HUES48 (cell line): ENCODE data around the gene SLC5A11.
"Not testable (repeated sequence)": the region's sequence is repeated elsewhere in the genome, so short reads cannot be mapped to it uniquely, and the experiment has no call there.

Experiments used
- H3K27ac ChIP-seq: one replicate; pipeline ENCODE4 v1.7.0; 2013; ENCODE audit warnings: low read depth, low read length, inconsistent platforms
- H3K27me3 ChIP-seq: 2 replicates; pipeline ENCODE4 v1.6.1; 2013; ENCODE audit warnings: mild to moderate bottlenecking, low read length; ENCODE audit not compliant: control insufficient read depth, insufficient read depth
- H3K36me3 ChIP-seq: 2 replicates; pipeline ENCODE4 v1.6.1; 2013; ENCODE audit warnings: low read length; ENCODE audit not compliant: control insufficient read depth, insufficient read depth
- H3K4me1 ChIP-seq: 2 replicates; pipeline ENCODE4 v1.6.1; 2013; ENCODE audit warnings: mild to moderate bottlenecking, low read length; ENCODE audit not compliant: control insufficient read depth, insufficient read depth
- H3K4me3 ChIP-seq: 2 replicates; pipeline ENCODE4 v1.5.1; 2013; ENCODE audit warnings: mild to moderate bottlenecking, low read depth, low read length
- H3K9ac ChIP-seq: 2 replicates; pipeline ENCODE4 v1.6.1; 2013; ENCODE audit warnings: mild to moderate bottlenecking, low read depth, low read length, moderate library complexity
- H3K9me3 ChIP-seq: 2 replicates; pipeline ENCODE4 v1.6.1; 2013; ENCODE audit warnings: low read length; ENCODE audit not compliant: control insufficient read depth, insufficient read depth

The SLC5A11 gene

DNA sequence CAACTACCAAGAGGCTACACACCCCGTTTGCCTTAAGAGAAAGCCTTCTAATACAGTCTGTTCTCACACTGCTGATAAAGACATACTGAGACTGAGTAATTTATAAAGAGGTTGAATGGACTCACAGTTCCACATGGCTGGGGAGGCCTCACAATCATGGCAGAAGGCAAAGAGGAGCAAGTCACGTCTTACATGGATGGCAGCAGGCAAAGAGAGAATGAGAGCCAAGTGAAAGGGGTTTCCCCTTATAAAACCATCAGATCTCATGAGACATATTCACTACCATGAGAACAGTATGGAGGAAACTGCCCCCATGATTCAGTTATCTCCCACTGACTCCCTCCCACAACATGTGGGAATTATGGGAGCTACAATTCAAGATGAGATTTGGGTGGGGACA, 51.8 kb downstream of the SLC5A11 start:
- not testable (repeated sequence) for H3K27ac ChIP-seq, H3K4me3 ChIP-seq, H3K9me3 ChIP-seq, H3K36me3 ChIP-seq, H3K4me1 ChIP-seq, H3K27me3 ChIP-seq, H3K9ac ChIP-seq

DNA sequence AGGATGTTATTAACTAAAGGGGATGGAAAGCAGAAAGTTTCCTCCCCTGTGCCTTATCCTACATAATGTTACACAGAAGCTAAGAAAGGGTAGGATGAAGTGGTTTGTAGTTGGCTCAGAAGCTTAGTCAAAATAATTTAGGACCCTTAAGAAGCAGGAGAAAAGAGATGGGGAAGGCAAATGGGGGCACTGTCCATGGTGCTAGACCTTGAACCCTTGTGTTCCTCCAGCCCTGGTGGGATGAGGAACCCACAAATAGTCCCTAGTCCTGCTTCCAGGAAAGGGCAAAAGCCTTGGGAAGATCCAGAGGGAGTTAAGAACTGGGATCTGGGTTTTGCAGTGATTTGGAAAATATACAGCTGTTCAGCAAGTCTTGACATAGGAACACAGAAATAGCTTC, 54.5 kb downstream of the SLC5A11 start:
- H3K4me1 ChIP-seq: no peaks in the 10 kb centered on the region
- no peaks in the 10 kb centered on the region for H3K9me3 ChIP-seq
- no peaks in the 10 kb centered on the region for H3K36me3 ChIP-seq
- H3K27ac ChIP-seq: no peak overlapping the region
- no peak overlapping the region for H3K9ac ChIP-seq
- no peak overlapping the region for H3K4me3 ChIP-seq
- no peaks in the 10 kb centered on the region for H3K27me3 ChIP-seq

DNA sequence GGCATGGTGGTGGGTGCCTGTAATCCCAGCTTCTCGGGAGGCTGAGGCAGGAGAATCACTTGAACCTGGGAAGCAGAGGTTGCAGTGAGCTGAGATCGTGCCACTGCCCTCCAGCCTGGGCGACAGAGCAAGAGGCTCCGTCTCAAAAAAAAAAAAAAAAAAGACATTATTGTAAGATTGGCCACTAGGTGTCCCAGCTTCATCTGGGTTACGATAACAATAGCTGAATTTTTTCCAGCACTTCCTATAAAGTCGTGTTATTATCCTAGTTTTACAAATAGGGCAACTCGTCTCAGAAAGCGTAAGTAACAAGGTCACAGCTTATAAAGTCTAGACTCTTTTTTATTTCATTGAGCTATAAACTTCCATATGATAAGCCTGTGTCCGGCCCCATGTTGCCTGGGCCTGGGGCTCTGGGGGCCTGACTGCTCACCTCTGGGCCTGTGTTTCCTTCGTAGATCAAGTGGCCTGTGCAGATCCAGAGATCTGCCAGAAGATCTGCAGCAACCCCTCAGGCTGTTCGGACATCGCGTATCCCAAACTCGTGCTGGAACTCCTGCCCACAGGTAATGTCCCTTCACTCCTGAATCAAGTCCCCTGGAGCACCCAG, 60.5 kb downstream of the SLC5A11 start:
- no peaks in the 10 kb centered on the region for H3K4me1 ChIP-seq
- no peak overlapping the region for H3K27ac ChIP-seq
- H3K27me3 ChIP-seq: no peaks in the 10 kb centered on the region
- H3K9ac ChIP-seq: no peak overlapping the region
- H3K36me3 ChIP-seq: no peaks in the 10 kb centered on the region
- no peaks in the 10 kb centered on the region for H3K9me3 ChIP-seq
- no peak overlapping the region for H3K4me3 ChIP-seq

DNA sequence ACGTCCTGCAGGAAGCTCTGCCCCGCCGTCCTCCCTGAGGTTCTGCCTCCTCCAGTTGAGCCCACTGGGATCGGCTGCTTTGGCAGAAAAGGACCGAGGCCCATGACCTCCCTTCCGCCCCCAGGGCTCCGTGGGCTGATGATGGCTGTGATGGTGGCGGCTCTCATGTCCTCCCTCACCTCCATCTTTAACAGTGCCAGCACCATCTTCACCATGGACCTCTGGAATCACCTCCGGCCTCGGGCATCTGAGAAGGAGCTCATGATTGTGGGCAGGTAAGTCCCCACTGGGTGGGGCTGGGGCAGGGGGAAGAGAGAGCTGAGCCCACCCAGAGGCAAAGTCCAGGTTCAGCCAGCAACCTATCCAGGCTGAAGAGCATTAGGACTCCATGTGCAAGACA, 61.1 kb downstream of the SLC5A11 start:
- no peak overlapping the region for H3K27ac ChIP-seq
- no peaks in the 10 kb centered on the region for H3K4me1 ChIP-seq
- H3K9ac ChIP-seq: no peak overlapping the region
- H3K4me3 ChIP-seq: no peak overlapping the region
- H3K27me3 ChIP-seq: no peaks in the 10 kb centered on the region
- no peaks in the 10 kb centered on the region for H3K36me3 ChIP-seq
- H3K9me3 ChIP-seq: no peaks in the 10 kb centered on the region

DNA sequence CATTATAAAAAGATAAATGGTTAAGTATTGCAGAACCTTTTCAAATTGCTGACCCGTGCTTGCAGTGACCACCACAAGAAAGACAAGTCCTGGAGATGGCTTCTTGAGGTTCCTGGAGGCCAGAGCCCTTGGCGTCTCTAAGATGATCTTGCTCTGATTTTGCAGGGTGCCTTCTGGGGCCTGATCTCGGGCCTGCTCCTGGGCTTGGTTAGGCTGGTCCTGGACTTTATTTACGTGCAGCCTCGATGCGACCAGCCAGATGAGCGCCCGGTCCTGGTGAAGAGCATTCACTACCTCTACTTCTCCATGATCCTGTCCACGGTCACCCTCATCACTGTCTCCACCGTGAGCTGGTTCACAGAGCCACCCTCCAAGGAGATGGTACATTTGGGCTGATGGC, 63.0 kb downstream of the SLC5A11 start:
- Histone ChIP-seq H3K9me3 (no peaks in the 10 kb centered on the region), H3K27ac (no peak overlapping the region)

DNA sequence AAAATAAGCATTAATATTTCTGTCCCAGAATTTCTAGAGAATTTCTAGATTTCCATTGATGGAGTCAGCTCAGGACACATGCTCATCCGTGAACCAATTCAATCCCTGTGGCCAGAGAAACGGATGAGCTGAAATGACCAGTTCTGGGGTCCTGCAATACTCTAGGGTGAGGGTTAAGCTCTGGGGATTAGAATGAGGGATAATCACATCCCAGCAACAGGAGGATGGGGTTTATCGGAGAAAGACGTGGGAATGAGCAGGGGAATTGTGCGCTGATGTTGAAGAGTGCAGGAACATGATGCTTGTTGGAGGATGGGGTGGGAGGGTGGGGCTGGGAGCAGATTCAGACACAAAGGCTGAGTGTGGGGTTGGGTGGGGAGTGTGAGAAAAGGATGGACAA, 64.1 kb downstream of the SLC5A11 start:
- H3K36me3 ChIP-seq: no peaks in the 10 kb centered on the region
- no peaks in the 10 kb centered on the region for H3K27me3 ChIP-seq
- no peak overlapping the region for H3K9ac ChIP-seq
- H3K4me3 ChIP-seq: no peak overlapping the region
- H3K4me1 ChIP-seq: no peaks in the 10 kb centered on the region
- no peak overlapping the region for H3K27ac ChIP-seq
- H3K9me3 ChIP-seq: no peaks in the 10 kb centered on the region

More for the DNA sequence above, 63.0 kb downstream of the SLC5A11 start:
- H3K27me3 ChIP-seq: no peaks in the 10 kb centered on the region
- H3K4me1 ChIP-seq: no peaks in the 10 kb centered on the region
- no peak overlapping the region for H3K9ac ChIP-seq
- H3K4me3 ChIP-seq: no peak overlapping the region
- no peaks in the 10 kb centered on the region for H3K36me3 ChIP-seq

DNA sequence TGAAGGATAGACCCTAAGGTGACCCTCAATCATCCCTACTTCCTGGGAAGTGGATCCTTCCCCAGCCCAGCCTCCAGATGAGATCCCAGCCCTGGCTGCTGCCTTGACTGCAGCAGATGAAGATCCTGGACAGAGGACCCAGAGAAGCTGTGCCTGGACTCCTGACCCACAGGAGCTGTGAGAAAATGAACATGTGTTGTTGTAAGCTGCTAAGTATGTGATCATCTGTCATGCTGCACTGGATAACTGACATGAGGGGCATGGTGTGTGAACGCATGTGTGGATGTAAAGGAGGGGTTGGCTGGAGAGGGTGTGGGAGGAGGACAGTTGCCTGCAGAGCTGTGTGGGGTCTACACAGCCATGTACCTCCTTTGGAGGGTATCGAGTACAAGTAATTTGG, 69.3 kb downstream of the SLC5A11 start:
- H3K9ac ChIP-seq: no peak overlapping the region
- peaks cover 3% of the 10 kb centered on the region; the same call in 1 of the 2 replicates for H3K4me1 ChIP-seq
- no peak overlapping the region for H3K4me3 ChIP-seq
- H3K36me3 ChIP-seq: peaks cover 17% of the 10 kb centered on the region; the same call in 1 of the 2 replicates
- no peaks in the 10 kb centered on the region for H3K9me3 ChIP-seq
- H3K27me3 ChIP-seq: no peaks in the 10 kb centered on the region
- H3K27ac ChIP-seq: no peak overlapping the region

DNA sequence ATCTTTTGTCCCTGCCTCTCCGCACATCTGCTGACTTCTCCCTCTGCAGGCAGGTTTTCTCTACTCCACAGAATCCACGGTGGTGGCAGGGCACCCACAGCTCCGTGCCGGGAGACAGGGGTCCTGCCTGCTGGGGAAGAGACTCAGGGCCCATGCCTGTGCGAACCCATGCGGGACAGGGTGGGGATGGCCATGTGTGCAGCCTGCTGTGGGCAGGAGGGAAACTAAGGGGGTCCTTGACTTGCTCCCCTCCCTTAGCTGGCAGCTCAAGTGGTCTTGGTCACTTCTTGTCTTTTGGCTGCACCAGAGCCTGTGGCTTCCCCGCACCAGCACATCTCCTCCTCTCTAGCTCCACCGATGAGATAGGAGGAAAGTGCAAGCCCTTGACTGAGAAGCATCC, 69.8 kb downstream of the SLC5A11 start:
- H3K9me3 ChIP-seq: no peaks in the 10 kb centered on the region
- no peak overlapping the region for H3K27ac ChIP-seq
- no peak overlapping the region; the same call in 1 of the 2 replicates for H3K9ac ChIP-seq
- peaks cover 6% of the 10 kb centered on the region; the same call in 1 of the 2 replicates for H3K4me1 ChIP-seq
- H3K27me3 ChIP-seq: no peaks in the 10 kb centered on the region
- H3K36me3 ChIP-seq: peaks cover 17% of the 10 kb centered on the region; the same call in 1 of the 2 replicates
- no peak overlapping the region for H3K4me3 ChIP-seq

DNA sequence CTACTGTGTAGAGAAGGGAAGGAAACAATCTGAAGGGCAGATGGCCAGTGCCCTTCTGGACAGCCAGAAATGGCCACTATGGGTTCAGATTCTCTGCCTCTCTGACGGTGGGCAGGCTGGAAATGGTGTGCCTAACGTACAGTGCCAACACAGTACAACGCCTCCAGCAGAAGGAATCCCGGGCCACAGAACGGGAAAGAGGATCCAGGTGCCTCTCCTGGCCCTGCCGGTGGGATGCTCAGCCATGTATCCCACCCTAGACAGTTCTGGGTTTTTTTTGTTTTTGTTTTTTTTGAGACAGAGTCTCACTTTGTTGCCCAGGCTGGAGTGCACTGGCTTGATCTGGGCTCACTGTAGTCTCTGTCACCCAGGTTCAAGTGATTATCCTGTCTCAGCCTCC, 71.5 kb downstream of the SLC5A11 start:
- H3K27me3 ChIP-seq: no peaks in the 10 kb centered on the region

DNA sequence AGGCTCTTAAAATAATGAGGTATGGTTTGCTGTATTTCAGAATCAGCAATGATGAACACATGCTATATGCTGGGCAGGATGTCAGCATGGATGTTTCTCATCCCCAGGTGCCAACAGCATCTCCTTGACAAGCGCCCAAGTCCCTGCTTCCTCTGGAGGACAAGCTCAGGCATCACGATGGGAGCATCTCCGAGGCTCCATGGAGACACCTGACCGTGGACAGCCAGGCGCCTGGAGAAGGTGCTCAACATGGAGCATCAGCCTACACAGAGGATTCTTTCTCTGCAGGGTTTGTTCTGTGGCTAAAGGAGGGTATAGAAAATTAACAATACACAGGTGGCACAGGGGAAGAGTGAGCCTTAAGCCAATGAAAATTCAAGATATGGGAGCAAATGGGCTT, 72.1 kb downstream of the SLC5A11 start:
- Histone ChIP-seq H3K9me3 (no peaks in the 10 kb centered on the region), H3K27ac (no peak overlapping the region), H3K9ac (no peak overlapping the region), H3K27me3 (no peaks in the 10 kb centered on the region), H3K4me3 (no peak overlapping the region), H3K36me3 (peaks cover 35% of the 10 kb centered on the region; the same call in 1 of the 2 replicates), H3K4me1 (peaks cover 6% of the 10 kb centered on the region; the same call in 1 of the 2 replicates)

More for the DNA sequence above, 71.5 kb downstream of the SLC5A11 start:
- Histone ChIP-seq H3K4me1 (peaks cover 6% of the 10 kb centered on the region; the same call in 1 of the 2 replicates), H3K27ac (no peak overlapping the region), H3K36me3 (peaks cover 34% of the 10 kb centered on the region; the same call in 1 of the 2 replicates), H3K9ac (no peak overlapping the region), H3K9me3 (no peaks in the 10 kb centered on the region), H3K4me3 (no peak overlapping the region)

DNA sequence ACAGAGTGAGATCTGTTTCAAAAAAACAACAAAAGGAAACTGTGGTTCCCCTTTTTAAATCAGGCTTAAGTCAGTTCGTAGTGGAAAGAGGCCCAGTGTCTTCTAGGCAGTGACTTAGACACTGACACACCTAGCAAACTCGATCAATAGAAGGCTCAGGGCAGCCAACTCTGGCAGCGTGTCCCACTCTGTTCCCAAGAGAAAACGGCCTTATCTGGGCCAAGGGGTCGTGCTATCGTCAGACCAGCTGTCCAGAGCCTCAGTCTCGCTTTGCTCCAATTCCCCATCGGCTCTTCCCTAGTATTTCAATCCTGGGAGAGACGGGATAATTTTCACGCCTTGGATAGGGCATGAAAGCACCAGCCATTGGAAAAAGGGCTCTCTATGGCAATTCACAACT, 72.9 kb downstream of the SLC5A11 start:
- H3K9ac ChIP-seq: no peak overlapping the region
- H3K27ac ChIP-seq: no peak overlapping the region
- peaks cover 6% of the 10 kb centered on the region; the same call in 1 of the 2 replicates for H3K4me1 ChIP-seq
- H3K27me3 ChIP-seq: no peaks in the 10 kb centered on the region
- no peaks in the 10 kb centered on the region for H3K9me3 ChIP-seq
- H3K36me3 ChIP-seq: peaks cover 35% of the 10 kb centered on the region
- H3K4me3 ChIP-seq: no peak overlapping the region
